Coronary artery (tissue), 2 donors: Measurements from ENCODE around the gene IFITM1.
A peak's percentile ranks its signal among the peaks of the same experiment; 100 is the strongest.

Experiments used
- DNase-seq: peaks from one replicate; pipeline ENCODE4 v3.0.0-alpha.2; 2017; ENCODE audit warnings: low spot score
- H3K27ac ChIP-seq, 2 donors: fragments of 200-600 bp; sonication (generic); one replicate each; pipeline ENCODE4 v1.5.1; 2016 to 2019
- H3K4me3 ChIP-seq: fragments of 200-600 bp; sonication (generic); 2 replicates; pipeline ENCODE4 v1.5.1; 2016; ENCODE audit warnings: mild to moderate bottlenecking, moderate library complexity
- TF ChIP-seq, protein P1 (sequence below): fragments of 200-600 bp; sonication (generic); IDR thresholded peaks from one replicate; pipeline ENCODE4 v1.5.1; 2019; ENCODE audit warnings: antibody characterized with exemption

IFITM1 gene

DNA sequence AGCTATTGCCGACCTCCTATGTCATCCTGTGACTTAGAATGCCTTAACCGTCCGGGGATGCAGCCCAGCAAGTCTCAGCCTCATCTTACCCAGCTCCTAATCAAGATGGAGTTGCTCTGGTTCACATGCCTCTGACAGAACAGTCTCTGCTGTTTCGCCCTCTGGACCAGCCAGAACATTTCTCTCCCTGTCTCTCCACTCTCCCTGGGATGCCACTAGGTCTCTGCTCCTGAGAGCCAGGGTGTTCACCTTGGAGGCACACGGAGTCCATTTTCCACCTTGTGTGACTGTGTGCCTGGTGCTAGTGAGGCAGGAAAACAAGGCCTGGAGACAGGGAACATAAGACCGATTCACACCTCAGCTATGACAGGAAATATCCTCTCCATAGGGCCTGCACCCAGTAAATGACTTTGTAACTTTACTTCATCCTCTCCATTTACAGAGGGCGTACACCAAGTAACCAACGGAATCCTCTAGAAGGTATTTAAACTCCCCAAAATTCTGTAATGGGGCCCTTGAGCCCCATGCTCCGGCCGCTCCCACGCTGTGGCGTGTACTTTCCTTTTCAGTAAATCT is 38.7 kb downstream of the IFITM1 start:
- DNase-seq: no peak

DNA sequence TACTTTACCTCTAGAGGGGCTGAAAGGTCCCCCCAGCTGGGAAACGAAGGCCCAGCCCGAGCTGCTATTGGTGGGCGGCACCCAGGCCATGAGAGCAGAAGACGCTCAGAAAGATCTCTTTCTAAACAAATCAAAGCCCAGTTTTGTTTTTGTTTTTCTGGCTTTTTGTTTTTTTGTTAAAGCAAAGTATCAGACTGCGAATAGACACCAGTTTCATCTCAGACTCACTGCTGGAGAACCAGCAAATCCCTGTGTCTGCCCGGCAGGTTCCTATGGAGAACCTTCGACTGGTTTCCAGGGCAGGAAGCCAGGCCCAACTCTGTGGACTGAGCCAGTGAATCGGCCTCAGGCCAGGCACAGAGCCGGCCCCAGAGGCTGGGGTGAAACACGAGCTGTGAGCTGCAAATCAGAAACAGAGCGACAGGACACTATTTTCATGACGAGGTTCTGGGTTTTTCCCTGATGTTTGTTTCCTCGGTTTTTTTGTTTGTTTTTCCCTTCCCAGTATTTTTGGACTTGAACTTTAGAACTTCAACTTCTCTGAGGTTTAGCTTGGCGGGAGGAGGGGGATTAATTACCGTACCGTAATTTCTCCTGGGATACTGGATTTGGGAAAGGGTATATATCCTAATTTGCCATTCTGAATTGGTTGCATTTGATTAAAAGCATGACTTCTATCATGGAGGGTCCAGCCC is 39.5 kb downstream of the IFITM1 start:
- peak; percentile 94 for DNase-seq
- peak overlapping the region; percentile 37 for H3K4me3 ChIP-seq

More for the DNA sequence above, 38.7 kb downstream of the IFITM1 start:
- H3K27ac ChIP-seq: peak overlapping the region; percentile 90 to 99
- TF ChIP-seq, protein P1, sequence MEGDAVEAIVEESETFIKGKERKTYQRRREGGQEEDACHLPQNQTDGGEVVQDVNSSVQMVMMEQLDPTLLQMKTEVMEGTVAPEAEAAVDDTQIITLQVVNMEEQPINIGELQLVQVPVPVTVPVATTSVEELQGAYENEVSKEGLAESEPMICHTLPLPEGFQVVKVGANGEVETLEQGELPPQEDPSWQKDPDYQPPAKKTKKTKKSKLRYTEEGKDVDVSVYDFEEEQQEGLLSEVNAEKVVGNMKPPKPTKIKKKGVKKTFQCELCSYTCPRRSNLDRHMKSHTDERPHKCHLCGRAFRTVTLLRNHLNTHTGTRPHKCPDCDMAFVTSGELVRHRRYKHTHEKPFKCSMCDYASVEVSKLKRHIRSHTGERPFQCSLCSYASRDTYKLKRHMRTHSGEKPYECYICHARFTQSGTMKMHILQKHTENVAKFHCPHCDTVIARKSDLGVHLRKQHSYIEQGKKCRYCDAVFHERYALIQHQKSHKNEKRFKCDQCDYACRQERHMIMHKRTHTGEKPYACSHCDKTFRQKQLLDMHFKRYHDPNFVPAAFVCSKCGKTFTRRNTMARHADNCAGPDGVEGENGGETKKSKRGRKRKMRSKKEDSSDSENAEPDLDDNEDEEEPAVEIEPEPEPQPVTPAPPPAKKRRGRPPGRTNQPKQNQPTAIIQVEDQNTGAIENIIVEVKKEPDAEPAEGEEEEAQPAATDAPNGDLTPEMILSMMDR: no peak
- no peak overlapping the region for H3K4me3 ChIP-seq

DNA sequence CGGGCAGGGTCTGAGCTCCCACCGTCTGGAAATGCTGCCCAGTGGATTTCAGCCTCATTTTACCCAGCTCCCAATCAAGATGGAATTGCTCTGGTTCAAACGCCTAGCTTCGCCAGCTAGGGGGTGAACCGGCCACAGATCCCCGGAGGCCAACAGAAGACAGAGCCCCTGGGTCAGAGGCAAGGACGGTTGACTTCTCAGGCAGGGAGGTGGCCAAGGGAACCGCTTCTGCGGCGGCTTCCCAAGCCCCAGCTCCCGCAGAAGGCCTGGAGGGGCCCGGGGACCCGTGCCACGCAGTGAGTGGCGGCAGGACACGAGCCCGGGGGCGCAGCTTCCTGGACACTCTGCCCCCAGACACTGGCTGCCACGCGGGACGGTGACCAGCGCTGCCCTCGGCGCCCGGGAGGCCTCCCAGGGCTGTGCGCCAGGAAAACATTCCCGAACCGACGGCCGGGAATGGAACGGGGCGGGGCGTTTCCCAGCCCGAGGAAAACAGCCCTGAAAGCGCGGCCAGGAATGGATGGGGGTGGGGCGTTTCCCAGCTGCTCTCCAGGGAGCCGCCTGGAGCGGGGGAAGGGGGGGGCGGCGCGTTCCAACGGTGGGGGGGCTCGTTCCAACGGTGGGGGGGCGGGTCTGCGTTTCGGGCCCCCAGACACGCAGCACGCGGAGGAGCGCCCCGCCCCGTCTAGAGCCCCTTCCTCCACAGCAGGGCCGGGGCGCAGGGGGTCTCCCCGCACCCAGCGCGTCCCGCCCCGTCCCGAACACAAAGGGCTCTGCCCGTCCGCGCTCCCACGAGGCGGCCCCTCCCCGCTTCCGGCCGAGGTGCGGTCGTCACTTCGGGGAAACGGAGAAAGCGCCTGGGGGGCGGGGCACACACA is 42.0 kb downstream of the IFITM1 start:
- TF ChIP-seq, protein P1: no peak
- H3K4me3 ChIP-seq: peak overlapping the region; percentile 68

More for the DNA sequence above, 39.5 kb downstream of the IFITM1 start:
- TF ChIP-seq, protein P1: no peak
- peak overlapping the region; percentile 90 to 99 for H3K27ac ChIP-seq

DNA sequence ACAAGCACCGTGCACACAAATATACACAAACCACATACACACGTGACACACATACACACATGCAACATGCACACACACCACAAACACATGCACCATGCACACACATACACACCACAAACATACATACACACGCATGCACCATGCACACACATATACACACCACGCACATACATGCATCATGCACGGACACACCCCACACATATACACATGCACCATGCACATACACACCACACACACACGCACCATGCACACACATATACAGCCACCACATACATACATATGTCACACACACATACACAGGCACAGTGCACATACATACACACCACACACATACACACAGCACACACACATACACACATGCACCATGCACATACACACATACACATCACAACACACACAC is 42.8 kb downstream of the IFITM1 start:
- Histone ChIP-seq H3K4me3 (no peak overlapping the region), H3K27ac (no peak overlapping the region)
- TF ChIP-seq, protein P1: no peak
- no peak for DNase-seq

More for the DNA sequence above, 42.0 kb downstream of the IFITM1 start:
- DNase-seq: peak; percentile 97
- peak overlapping the region; percentile 97 to 99 for H3K27ac ChIP-seq

DNA sequence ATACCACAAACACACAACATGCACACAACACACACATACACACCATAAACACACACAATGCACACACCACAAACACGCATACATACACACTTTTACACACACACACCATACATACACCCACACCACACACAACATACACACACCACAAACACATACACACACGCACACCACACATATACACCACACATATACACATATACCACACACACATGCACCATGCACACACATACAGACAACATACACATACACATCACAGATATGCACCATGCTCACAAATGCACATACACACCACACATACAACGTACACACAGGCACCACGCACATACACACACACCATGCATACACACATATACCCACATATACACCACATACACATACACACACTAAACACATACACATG is 43.7 kb downstream of the IFITM1 start:
- Histone ChIP-seq H3K27ac (no peak overlapping the region), H3K4me3 (no peak overlapping the region)
- DNase-seq: no peak
- TF ChIP-seq, protein P1: no peak

DNA sequence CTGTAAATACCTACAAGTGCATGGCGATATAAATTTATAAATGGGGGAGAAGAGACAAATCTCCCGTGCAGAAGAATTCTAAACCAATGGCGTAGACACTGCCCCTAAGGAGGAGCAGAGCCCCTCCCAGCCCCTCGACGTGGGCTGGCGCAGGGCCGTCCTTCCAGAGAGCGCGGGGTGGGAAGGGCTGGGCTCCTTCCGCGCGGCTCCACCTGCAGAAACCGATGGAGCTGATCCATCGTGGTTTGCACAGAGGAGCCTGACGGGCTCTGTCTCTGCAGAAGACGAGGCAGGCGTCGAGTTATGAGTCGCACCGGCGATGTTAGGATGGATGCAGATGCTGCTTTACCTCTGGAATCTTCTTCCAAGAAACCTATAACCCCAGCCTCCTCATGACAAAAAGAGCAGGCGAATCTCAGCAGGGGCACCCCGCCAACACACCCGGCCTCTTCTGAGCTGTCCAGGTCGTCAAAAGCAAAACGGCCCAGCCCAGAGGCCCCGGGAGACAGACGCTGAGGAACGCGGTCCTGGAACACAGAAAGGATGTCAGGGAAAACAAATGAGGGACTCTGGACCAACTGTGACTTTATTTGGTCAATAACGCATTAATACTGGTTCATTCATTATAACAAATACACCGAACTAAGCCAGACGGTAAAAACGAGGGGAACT is 44.4 kb downstream of the IFITM1 start:
- TF ChIP-seq, protein P1: no peak
- Histone ChIP-seq H3K27ac (no peak overlapping the region), H3K4me3 (no peak overlapping the region)
- no peak for DNase-seq
